ENCODE measurements around the gene SIRPA. TPM values are rescaled to one million over a fixed set of nuclear protein-coding genes. Genes with fewer than 3 reads are reported as not detected.

The SIRPA gene
- total RNA-seq, 1 experiment from 2014 or later: 12.8 TPM

DNA sequence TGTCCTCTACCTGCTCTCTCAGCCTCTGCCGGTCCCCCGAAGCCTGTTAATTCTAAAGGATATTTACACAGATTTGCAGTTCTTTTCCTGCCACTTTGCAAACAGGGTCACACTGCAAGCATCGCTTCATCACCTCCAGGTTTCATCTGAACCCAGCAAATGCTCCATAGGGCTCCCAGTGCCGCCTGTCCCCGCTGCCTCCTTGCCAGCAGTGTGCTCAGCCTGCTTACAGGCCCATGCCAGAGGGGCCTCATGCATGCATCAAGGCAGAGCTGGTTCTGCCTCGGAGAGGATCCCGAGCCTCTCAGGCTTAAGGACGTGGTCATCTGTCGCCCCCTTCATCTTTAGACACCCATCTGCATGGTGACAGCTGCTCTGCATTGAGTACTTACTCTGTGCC is 10.5 kb downstream of the SIRPA start:
- Histone ChIP-seq H3K27ac (ENCODE audit: low read length) (no peak overlapping the region), H3K79me2 (ENCODE audit: low read length) (no peaks in the 10 kb centered on the region), H3K9ac (ENCODE audit: low read length) (no peak overlapping the region), H3K36me3 (ENCODE audit: low read depth, low read length) (no peaks in the 10 kb centered on the region), H3K4me3 (ENCODE audit: low read length) (no peak overlapping the region), H2AFZ (ENCODE audit: low read length) (no peak overlapping the region), H3K4me2 (ENCODE audit: low read length) (no peak overlapping the region), H3K9me2 (replicated peaks; ENCODE audit: low read length) (no peaks in the 10 kb centered on the region), H3K4me1 (ENCODE audit: insufficient read depth, low read length) (no peaks in the 10 kb centered on the region), H3F3A (ENCODE audit: low read length, unreplicated experiment) (no peaks in the 10 kb centered on the region), H4K20me1 (ENCODE audit: low read length) (no peaks in the 10 kb centered on the region), H3K9me3 (ENCODE audit: low read length) (no peaks in the 10 kb centered on the region), H3K27me3 (ENCODE audit: low read length) (no peaks in the 10 kb centered on the region)
- ATAC-seq: no peak
- no peak for TF ChIP-seq EZH2phosphoT487 (IDR thresholded peaks at IDR 0.05; ENCODE audit: borderline replicate concordance, low read length)
- TF ChIP-seq, protein P1, sequence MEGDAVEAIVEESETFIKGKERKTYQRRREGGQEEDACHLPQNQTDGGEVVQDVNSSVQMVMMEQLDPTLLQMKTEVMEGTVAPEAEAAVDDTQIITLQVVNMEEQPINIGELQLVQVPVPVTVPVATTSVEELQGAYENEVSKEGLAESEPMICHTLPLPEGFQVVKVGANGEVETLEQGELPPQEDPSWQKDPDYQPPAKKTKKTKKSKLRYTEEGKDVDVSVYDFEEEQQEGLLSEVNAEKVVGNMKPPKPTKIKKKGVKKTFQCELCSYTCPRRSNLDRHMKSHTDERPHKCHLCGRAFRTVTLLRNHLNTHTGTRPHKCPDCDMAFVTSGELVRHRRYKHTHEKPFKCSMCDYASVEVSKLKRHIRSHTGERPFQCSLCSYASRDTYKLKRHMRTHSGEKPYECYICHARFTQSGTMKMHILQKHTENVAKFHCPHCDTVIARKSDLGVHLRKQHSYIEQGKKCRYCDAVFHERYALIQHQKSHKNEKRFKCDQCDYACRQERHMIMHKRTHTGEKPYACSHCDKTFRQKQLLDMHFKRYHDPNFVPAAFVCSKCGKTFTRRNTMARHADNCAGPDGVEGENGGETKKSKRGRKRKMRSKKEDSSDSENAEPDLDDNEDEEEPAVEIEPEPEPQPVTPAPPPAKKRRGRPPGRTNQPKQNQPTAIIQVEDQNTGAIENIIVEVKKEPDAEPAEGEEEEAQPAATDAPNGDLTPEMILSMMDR (conservative IDR thresholded peaks at IDR 0.05; ENCODE audit: low read depth, low read length): no peak
- TF ChIP-seq EZH2 (IDR thresholded peaks at IDR 0.05; ENCODE audit: low read length, unreplicated experiment): no peak
- no TSS peak for BruUV-seq (replicated peaks)
- ChIA-PET CTCF (no interaction called here), POLR2A (ENCODE audit: unreplicated experiment) (no interaction called here)
- DNase-seq: no peak
- intact Hi-C loops (cut with micrococcal nuclease): loop anchor here (10.0 kb wide), 1 partner anchor 199 kb away; the partner anchor contains the start of gene STK35

DNA sequence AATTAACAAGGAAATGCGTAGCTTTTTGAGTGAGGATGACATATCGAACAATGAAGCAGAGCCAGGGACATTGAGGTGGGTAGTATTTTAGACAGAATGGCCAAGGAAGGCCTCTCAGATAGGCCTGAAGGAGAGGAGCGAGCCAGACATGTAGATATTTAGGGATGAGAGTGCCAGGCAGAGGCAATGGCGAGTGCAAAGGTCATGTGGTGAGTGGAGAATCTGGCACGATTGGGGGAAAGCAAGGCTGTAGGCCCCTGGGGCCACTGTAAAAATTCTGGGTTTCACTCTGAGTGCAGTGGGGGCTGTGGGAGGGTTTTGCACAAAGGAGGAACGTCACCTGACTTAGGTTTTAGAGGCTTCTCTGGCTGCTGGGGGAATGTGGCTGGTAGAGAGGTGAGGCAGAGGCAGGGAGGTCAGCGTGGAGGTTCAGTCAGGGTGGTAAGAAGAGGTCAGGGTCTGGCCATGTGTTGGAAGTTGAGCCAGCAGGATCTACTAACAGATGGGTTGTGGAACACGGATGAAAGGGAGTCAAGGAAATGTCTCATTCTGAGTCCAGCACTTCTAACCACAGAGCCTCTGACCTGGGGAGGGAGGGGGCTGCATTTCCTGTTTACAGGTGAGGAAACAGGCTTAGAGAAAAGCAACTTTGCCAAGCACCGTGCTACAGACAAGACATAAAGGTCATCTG is 11.3 kb downstream of the SIRPA start:
- Histone ChIP-seq H3K4me3 (ENCODE audit: low read length) (no peak overlapping the region), H3K9me3 (ENCODE audit: low read length) (no peaks in the 10 kb centered on the region), H2AFZ (ENCODE audit: low read length) (no peak overlapping the region), H3F3A (ENCODE audit: low read length, unreplicated experiment) (no peaks in the 10 kb centered on the region), H4K20me1 (ENCODE audit: low read length) (no peaks in the 10 kb centered on the region), H3K36me3 (ENCODE audit: low read depth, low read length) (no peaks in the 10 kb centered on the region), H3K4me1 (ENCODE audit: insufficient read depth, low read length) (no peaks in the 10 kb centered on the region), H3K9me2 (replicated peaks; ENCODE audit: low read length) (no peaks in the 10 kb centered on the region), H3K9ac (ENCODE audit: low read length) (no peak overlapping the region), H3K27me3 (ENCODE audit: low read length) (no peaks in the 10 kb centered on the region), H3K4me2 (ENCODE audit: low read length) (no peak overlapping the region), H3K27ac (ENCODE audit: low read length) (no peak overlapping the region), H3K79me2 (ENCODE audit: low read length) (no peaks in the 10 kb centered on the region)
- DNase-seq (no peak), ATAC-seq (no peak)
- CTCF ChIA-PET: no interaction called here
- no TSS peak for BruUV-seq (replicated peaks)
- intact Hi-C loops (cut with micrococcal nuclease): loop anchor here (10.0 kb wide), 1 partner anchor 198 kb away; the partner anchor contains the start of gene STK35
- POLR2A ChIA-PET (ENCODE audit: unreplicated experiment): no interaction called here
- no peak for TF ChIP-seq EZH2 (IDR thresholded peaks at IDR 0.05; ENCODE audit: low read length, unreplicated experiment)
- TF ChIP-seq, protein P1 (conservative IDR thresholded peaks at IDR 0.05; ENCODE audit: low read depth, low read length): no peak
- no peak for TF ChIP-seq EZH2phosphoT487 (IDR thresholded peaks at IDR 0.05; ENCODE audit: borderline replicate concordance, low read length)

DNA sequence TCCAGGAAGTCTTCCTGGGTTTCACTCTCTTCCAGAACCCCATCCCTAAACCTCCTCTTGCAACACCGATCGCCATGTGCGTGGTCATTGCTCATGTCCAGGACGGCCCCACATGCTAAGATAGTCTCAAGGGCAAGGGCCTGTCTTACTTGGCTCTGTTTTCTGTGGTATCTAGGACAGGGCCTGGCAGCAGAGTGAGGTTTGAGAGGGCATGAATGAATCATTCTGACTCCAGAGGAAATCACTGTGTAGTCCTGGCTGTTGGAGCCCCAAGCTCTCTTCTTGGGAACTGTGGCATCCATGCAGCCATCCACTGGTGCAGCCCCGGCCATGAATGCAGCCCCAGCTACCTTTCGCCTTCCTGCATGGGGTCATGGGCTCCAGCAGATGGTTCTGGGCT is 12.4 kb downstream of the SIRPA start:
- no peak overlapping the region for H3K9ac ChIP-seq (ENCODE audit: low read length)
- POLR2A ChIA-PET (ENCODE audit: unreplicated experiment): no interaction called here
- no peaks in the 10 kb centered on the region for H3K9me3 ChIP-seq (ENCODE audit: low read length)
- no peaks in the 10 kb centered on the region for H3K4me1 ChIP-seq (ENCODE audit: insufficient read depth, low read length)
- H3K9me2 ChIP-seq (replicated peaks; ENCODE audit: low read length): no peaks in the 10 kb centered on the region
- H2AFZ ChIP-seq (ENCODE audit: low read length): no peak overlapping the region
- intact Hi-C loops (cut with micrococcal nuclease): loop anchor here (10.0 kb wide), 1 partner anchor 197 kb away; the partner anchor contains the start of gene STK35
- BruUV-seq (replicated peaks): no TSS peak
- ATAC-seq (peak; percentile 40; the same call in 1 of the 2 replicates), DNase-seq (no peak)
- H3K4me3 ChIP-seq (ENCODE audit: low read length): no peak overlapping the region
- no peak overlapping the region for H3K27ac ChIP-seq (ENCODE audit: low read length)
- H3F3A ChIP-seq (ENCODE audit: low read length, unreplicated experiment): no peaks in the 10 kb centered on the region
- H3K36me3 ChIP-seq (ENCODE audit: low read depth, low read length): no peaks in the 10 kb centered on the region
- no peaks in the 10 kb centered on the region for H3K79me2 ChIP-seq (ENCODE audit: low read length)
- no peaks in the 10 kb centered on the region for H3K27me3 ChIP-seq (ENCODE audit: low read length)
- H4K20me1 ChIP-seq (ENCODE audit: low read length): no peaks in the 10 kb centered on the region
- no peak for TF ChIP-seq EZH2 (IDR thresholded peaks at IDR 0.05; ENCODE audit: low read length, unreplicated experiment)
- TF ChIP-seq, protein P1 (conservative IDR thresholded peaks at IDR 0.05; ENCODE audit: low read depth, low read length): no peak
- no peak for TF ChIP-seq EZH2phosphoT487 (IDR thresholded peaks at IDR 0.05; ENCODE audit: borderline replicate concordance, low read length)
- CTCF ChIA-PET: no interaction called here
- H3K4me2 ChIP-seq (ENCODE audit: low read length): no peak overlapping the region

Measured in PC-3 (cell line).